GM21529 (cell line): ENCODE results near the gene LRCH1.

ENCODE experiments used
- ATAC-seq: cut with Tn5 transposase; IDR thresholded peaks from one replicate; pipeline ENCODE4 v1.9.1; 2021; ENCODE audit not compliant: unreplicated experiment

Gene LRCH1

DNA sequence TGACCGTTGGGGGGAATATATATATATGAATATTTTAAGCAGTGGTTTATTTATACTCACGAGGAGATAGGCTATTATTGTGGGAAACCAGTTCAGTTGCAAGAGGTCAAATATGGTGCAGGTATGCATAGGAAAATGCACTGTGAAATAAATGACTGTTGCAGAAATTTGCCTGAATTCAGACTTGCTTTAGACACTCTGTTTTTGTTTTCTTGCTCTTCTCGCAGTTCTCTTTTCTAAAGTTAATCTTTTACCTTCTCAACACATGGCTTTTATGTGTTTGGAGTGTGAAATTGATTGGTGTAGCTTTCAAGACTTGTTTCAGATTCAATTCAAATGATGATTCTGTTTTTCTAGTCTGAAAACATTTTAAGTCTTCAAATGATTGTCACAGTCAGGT, 109.7 kb downstream of the LRCH1 start:
- peak; percentile 60 for ATAC-seq

- ATAC-seq, result no peak
Measured at GRCh38 chr13:46663206-46664037, 110.5 kb downstream of the LRCH1 start.

- no peak for ATAC-seq
Measured at GRCh38 chr13:46664195-46664594, 111.2 kb downstream of the LRCH1 start.

- ATAC-seq, result no peak
Measured at GRCh38 chr13:46665248-46665632, 112.3 kb downstream of the LRCH1 start.

- no peak for ATAC-seq
Measured at GRCh38 chr13:46665633-46666482, 112.9 kb downstream of the LRCH1 start.

- no peak for ATAC-seq
Measured at GRCh38 chr13:46666727-46667456, 113.9 kb downstream of the LRCH1 start.

DNA sequence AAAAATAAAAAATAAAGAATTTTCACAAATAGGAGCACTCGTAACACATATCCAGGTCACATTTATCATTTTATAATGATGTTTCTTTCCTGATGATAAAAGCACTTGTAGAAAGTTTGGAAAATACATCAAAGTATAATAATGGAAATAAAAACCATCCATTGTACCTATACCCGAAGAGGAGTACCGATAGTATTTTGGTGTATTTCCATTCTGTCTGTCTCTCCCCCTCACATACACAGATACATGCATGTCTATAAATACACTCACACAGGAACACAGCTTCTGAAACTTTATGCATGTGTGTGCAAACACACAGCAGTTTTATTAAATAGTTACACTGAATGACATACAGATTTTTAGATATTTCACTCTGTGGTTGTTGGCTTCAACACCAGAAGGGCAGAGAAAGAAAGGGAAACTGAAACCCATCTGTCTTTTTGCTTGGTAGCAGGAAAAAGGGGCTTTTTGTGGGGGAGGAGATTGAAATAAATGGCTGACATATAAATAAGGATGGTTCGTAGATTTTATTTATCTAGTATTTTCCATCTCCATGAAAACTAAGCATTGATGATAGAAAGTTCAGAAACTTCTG, 114.8 kb downstream of the LRCH1 start:
- ATAC-seq, result peak; percentile 54

DNA sequence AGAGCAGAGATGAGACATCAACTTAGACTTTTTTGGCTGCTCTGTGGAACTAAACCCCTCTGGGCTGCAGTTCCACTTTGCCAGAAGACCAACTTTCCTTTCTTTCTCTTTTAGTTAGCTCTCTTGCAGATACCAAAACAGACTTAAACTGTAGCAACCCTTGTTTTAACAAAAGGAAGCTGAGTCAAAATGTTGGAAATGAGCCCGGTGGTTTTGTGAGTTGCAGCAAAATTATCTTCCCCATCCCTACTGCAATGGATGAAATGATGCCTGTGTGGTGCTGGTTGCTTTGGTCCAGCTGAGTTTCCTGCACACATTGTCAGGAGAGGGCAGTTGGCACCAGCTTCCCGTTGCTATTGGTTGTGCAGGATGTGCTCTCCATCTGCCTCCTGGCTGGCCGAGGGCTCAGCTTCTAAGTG, 115.3 kb downstream of the LRCH1 start:
- ATAC-seq, result peak; percentile 14

- ATAC-seq, result no peak
Measured at GRCh38 chr13:46668931-46669525, 116.1 kb downstream of the LRCH1 start.

DNA sequence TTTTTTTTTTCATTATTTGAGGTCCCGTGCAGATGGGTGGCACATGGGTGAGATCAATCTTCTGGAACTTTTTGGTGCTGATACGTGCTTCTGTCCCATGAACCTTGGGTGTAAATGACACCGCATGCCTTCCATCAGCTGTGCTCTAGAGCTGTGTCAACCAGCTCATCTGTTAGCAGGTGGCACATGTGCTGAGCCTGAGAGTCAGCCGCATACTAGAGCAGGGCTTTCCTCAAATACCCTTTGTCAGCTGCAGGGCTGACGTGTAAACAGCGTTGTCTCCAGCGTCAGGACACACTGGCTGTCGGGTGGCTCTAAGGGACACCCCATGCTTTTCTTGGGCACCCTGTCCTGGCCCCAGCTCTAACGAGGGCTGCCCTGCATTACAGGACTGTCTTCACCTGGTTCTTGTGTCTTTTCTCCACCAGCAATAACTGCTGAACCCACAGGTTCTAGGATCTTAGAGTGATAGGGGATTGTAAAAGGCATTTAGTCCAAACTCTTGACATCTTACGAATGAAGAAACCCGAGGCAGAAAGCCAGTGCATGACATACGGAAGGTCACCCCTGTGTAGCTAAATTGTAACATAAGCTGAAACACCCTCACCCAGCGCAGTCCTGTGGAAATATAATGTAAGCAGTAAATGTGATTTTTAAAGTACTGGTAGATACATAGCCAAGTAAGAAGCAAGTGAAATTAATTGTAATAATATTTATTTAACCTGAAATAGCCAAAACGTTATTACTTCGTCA, 119.5 kb downstream of the LRCH1 start:
- no peak for ATAC-seq

DNA sequence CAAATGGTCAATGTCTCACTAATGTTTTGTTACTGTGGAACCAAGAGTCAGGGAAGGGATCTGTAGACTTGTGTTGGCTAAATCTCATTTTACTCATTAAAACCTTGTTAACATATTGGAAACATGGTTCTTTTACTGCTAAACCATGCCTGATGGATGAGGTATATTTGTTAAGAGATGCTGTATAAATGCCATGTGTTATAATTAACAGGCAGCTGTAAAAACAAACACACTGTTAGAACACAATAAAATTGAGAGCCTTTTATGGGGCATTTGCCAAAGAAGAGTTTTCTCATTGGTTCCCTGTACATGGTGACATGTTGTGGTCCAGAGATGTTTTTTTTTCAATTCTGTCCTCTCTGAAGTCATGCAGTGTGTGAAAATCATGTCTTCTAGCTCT, 122.0 kb downstream of the LRCH1 start:
- ATAC-seq, result no peak

- ATAC-seq, result no peak
Measured at GRCh38 chr13:46676378-46676725, 123.4 kb downstream of the LRCH1 start.

- ATAC-seq, result peak; percentile 89
Measured at GRCh38 chr13:46679369-46680120, 126.6 kb downstream of the LRCH1 start.

- no peak for ATAC-seq
Measured at GRCh38 chr13:46682015-46682414, 129.0 kb downstream of the LRCH1 start.

DNA sequence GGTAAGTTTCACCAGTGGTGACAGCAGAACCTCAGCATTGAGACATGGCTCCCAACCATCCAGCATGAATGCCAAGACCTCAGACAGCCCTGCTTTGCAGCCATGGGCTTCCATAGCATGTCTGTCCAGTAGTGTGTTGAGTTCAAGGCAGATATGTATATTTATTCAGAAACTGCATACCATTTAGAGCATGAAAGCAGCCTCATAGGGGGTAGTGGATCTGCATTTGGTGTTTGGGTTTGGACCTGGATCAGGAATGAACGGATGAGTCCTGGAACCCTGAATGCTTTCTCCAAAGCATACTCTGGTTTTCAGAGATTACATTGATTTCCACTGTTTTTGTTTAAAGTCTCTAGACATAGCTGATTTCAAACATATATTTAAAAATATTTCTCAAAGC, 129.7 kb downstream of the LRCH1 start:
- ATAC-seq, result no peak

- ATAC-seq, result no peak
Measured at GRCh38 chr13:46683676-46684260, 130.8 kb downstream of the LRCH1 start.

- no peak for ATAC-seq
Measured at GRCh38 chr13:46684287-46685001, 131.5 kb downstream of the LRCH1 start.

- ATAC-seq, result no peak
Measured at GRCh38 chr13:46685006-46685730, 132.2 kb downstream of the LRCH1 start.
